GDM1 (cell line): ENCODE measurements around the gene PCSK1.
"Not testable (repeated sequence)": the region's sequence is repeated elsewhere in the genome, so short reads cannot be mapped to it uniquely, and the experiment has no call there.

Source experiments
- DNase-seq: peaks from one replicate; lab custom pipeline; 2025; lab: John Stamatoyannopoulos, UW

Gene PCSK1

DNA sequence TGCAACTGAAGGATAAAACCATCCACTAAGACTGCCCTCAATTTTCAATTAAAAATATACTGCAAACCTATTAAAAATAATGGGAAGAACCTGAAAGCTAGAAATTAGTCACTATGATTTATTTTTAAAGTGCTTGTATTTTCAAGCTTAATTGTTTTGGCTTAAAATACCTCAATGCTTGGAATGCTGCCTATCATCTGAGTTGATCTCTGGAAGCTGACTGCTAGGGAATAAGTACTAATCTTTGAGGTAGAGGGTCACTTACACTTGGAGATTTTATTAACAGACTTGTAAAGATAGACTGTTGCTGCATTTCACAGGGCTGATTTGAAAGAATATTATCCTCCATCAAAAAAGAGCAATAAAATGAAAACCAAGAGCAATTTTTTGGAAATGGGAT lies 6.2 kb downstream of the PCSK1 start:
- DNase-seq: no peak

DNA sequence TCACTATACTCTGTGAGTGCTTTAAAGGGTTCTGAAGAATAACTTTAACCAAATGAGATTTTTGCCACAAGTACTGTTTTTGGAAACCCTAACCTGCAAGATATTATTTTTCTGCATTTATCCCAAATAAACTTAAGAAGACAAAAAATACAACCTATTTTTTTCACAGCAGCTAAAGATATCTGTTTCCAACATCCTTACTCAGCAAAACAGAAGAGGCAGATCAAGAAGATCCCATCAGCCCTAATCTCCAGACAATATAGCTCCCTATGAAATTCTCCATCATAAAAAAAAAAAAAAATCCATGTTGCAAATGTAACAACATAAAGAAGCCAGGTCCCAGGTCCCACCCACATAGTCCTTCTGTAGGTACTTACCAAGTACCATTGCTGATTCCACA lies 7.6 kb downstream of the PCSK1 start:
- no peak for DNase-seq

DNA sequence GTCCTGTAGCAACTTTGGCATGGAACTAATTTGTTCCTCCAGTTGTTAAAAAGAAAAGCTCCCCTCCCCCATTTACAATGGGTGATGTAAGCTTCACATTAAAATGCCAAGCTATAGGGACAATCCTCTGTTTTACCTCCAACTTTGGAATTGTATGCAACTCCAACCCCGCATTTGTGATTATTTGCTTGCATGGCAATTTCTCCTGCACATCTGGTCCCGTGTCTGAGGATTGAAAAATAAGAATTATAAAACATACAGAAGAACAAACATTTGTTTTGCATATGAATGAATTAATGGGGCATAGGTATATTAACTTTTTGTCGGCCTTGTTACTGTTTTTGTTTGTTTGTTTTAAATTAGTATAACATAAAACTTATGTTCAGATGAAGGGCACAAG lies 17.2 kb downstream of the PCSK1 start:
- DNase-seq: no peak

DNA sequence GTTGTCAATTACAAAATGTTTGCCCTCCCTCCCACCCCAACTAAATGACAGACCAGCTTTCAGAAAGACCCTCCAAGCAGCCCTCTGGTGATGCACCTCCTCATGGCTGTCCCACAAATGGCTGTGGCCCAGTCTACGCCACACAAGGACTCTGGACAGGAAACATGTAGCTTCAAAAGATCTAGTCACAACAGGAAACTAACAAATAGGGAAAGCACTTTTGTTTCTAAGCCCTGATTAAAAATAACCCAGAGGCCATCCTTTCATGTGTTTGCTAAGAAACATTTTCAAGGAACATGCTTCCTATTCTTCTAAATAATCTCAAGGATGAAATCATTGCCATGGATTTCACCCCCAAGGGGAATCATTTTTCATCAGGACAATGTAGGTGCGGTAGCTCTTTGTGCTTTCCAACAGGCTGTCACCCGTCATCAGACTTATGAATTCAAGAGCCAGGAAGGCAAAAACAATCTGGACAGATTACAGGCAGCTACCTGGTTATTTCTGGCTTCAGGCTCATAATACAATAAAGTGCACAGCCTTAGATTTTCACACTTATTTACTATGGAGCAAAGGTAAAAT lies 20.1 kb downstream of the PCSK1 start:
- DNase-seq: no peak

DNA sequence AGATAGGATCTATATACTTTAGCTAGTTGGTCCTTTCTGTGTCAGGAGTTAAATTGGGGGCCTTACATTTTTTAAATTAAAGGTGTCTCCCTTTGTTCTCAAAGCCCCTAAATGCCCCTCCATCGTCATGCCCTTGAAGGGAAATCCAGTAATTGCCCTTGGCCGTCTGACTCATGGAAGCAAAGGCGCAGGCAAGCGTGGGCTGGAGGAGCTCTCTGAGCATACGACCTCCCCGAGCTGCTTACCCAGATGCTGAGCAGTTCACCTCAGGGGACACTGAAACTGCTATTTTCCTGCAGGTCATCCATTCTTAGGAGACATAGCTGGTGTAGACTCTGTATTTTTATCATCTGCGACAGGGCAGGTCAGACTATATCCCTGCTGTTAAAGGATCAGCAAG lies 23.0 kb downstream of the PCSK1 start:
- no peak for DNase-seq

DNA sequence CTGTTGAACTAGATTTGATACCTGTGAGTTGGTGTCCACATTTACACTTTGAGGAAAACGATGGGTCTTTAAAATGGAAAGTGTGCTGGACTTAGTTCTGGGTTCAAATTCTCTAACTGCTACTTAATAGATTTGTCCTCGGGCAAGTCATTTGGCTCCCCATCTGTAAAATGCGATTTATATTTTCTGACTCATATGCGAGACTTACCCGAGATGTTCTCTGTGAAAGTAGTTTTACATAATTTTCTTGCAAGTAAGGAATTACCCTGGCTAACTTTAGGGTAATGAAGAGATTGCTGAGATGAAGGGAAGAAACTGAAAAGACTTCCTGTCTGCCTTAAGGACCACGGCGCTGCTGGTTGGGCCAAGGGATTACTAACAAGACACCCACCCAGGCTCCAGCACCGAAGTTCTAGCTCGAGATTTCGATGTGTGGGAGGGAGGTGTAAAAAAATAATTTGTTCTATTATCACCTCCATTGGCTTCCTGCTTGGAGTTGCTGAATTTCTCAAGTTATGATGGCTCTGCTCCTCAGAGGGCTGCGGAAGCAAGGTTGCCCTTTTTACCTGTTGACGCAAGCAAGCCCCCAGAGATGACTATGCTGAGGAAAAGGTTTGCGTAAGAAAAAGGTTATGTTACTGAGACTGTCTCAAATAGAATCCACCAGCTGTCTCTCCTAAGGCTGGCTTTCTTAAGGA lies 24.1 kb downstream of the PCSK1 start:
- DNase-seq: no peak

DNA sequence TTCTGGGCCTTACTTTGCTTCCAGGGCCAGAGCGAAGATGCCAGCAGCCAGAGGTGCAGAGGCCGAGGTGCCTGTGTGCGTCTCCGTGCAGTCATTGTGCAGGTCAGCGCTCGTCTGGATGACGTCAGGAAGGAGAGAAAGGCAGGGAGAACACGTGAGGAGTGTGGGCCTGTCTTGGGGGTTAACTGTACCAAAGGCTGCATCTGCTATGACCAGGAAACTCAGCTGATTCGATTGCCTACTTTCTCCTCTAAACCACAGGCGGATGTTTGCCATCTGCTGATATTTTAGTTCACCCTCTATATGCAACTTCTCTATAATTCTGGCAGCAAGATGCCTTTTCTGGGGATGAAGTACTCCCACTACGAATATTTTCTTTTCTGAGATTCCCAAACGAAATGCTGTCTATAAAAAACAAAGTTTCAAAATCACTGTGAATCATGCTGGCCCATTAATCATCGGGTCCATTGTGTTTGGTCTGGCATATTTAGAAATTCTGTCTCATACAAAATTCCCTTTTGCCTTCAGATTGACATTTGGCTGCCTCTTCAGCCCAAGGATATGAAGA lies 24.8 kb downstream of the PCSK1 start:
- DNase-seq: no peak

DNA sequence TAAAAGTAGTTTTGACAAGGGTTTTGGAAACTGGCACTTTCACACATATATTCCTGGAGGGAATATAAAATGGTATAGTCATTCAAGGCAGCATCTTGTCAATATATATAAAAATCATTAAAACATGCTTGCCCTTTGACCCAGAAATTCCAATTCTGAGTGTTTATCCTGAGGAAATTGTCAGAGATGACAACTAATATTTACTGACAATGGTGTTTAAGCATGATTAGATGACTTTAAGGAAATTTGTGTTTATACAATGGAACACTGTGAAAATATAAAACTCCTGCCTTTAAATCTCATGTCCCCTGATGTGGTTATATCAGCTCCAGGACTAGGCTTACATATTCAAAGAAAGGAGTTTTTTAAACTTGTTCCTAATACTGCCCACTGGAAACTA lies 25.6 kb downstream of the PCSK1 start:
- DNase-seq: no peak

DNA sequence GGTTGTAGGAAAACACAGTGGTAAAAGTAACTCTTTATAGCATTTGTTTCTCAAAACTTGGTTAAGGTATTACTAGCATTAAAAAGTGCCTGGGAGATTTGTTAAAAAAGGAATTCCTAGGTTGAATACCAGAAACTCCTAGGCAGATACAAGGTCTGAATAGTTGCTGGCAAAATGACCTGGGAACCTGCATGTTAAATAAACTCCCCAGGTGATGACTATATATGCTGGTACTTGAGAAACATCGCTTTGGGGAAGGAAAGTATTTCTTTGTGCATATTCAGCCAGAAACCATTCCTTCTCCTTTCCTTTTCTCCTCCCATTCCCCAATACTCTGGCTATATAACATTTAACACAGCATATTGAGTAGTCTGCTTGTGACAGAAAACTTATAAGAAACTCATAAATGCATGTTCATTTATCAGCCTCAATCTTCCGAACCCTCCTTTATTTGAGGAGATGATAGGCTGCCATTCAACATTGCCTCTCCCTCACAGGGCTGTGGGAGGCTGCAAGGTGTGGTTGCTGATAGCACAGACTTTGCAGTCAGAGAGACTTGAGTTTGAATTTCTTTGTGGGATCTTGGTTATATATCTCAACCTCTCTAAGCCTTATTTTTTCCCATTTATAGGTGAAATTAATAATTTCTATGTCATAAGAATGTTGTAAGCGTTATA lies 28.7 kb downstream of the PCSK1 start:
- DNase-seq: no peak

DNA sequence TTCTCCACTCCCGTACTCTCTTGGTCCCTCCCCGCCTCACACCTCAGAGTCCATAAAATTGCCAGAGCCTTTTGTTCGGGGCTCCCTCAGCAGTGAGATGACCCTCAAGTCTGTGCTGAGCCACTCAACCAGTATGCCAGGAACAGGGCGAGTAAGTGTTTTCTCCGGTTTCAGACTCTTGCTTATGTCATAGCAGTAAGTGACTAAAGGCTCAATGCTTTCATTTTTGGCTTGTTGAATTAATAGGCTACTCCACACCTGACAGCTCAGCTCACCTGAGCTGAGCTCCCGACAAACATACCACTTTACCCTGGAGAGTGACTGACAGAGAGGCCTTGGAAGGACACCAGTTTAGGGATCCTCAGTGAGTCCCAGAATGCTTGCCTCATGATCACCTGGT lies 30.5 kb downstream of the PCSK1 start:
- no peak for DNase-seq

DNA sequence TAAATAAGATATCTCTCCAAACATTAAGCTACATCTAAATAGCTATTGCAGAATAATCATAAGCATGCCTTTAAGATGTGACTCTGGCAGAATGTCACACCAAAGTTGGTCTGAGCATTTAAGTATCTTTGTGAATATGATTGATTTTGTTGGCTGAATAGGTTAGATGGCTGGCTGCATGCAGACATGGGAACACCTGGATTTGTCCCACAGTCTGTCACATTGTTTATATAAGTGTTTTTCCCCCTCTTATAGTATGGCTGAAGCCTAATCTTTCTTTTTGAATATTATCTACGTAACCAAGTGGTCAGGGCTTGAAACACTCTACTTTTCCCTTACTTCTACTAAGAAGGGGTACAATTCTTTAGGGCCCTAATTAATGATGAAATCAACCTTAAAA lies 36.2 kb downstream of the PCSK1 start:
- no peak for DNase-seq

DNA sequence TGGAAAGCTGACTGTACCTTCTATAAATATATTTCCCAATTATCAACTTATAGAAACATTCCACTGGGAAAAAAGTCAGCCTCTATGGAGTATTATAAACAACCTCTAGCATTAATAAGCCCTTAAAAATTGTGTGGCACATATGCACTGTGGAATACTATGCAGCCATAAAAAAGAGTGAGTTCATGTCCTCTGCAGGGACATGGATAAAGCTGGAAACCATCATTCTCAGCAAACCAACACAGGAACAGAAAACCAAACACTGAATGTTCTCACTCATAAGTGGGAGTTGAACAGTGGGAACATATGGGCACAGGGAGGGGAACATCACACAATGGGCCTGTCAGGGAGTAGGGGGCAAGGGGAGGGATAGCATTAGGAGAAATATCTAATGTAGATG lies 37.8 kb downstream of the PCSK1 start:
- not testable (repeated sequence) for DNase-seq

DNA sequence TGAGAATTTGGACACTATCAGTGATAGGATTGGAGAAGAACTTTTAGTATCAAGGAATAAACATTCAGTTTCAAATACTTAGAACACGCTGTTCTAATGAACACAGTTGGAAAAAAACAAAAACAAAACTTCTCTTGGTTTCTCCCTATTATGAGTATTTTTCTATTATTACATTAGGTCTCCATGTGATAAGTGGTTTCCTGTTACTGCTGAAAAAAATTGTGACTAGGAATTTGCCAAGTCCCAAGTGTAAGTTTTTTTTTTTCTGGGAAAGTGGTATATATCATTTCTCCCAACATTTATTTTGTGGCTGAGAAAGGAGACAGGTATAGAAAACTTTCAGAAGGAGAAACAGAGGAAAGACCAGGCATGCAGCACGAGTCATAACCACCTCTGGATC lies 41.1 kb downstream of the PCSK1 start:
- DNase-seq: no peak

DNA sequence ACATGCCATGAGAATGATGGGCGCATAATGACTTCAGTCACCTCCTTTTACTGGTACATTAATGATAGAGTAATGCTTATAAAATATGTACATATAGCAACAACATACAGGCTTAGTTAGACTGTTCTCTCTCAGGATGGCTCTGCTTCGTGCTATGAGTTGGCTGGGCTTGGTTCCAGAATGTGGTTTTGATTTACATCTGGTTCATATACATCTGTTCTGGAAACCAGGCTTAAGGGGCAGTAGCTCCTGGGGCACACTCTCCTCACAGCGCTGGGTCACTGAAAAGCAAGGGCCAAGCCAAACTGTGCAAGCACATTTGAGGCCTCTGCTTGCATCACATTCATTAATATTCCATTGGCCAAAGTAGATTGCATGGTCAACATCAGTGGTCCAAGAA lies 44.9 kb downstream of the PCSK1 start:
- DNase-seq: no peak

DNA sequence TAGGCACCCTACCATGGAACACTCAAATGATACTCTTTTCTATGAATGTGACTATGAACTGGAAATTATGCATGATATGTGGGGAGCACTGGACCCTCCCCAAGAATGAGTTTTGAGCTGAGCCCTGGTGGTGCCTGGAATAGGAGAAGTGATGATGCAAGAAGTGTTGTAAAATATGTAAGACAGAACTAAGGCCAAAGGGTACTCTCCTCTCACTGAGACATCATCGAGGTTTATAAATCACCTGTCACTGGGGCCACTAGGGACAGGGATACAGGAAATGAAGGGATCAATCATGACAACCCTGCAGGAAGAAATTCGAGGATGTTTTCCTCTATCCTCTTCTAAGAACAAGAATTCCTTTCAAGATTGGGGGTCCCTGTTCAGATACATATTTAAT lies 45.4 kb downstream of the PCSK1 start:
- no peak for DNase-seq

DNA sequence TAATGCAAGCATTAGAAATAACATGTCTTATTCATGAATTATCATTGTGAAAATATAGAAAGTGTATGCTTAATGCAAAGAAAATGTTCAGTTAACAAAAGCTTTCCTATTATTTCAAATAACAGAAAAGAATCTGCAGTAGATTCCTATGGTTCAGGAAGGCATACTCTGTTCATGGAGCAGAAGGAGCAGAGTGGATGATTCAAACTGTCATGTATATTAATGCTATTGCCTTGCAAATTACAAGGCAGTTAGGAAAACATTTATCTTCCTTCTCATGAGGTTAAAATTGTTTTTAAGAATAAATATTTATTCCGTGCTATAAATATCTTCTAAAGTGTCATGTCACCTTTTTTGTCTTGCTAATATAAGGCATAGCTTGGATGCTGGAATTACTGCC lies 47.5 kb downstream of the PCSK1 start:
- no peak for DNase-seq

DNA sequence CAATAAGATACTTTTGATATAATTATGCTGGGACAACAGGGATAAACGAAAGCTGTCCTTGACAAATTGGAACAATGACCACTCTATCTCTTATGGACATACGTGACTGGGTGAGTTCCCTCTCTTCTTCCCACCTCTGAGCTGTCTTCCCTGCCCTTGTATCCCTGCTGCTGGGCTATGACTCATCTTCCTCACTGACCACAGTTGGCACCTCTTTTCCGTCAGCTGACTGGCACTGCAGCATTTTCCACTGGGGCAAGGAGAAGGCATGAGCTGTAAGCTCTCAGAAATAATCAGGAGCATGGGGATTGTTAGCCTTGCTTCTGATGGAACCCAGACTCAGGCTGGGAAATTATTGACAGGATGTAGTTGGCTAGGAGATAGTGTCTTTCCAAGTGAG lies 48.7 kb downstream of the PCSK1 start:
- DNase-seq: no peak

DNA sequence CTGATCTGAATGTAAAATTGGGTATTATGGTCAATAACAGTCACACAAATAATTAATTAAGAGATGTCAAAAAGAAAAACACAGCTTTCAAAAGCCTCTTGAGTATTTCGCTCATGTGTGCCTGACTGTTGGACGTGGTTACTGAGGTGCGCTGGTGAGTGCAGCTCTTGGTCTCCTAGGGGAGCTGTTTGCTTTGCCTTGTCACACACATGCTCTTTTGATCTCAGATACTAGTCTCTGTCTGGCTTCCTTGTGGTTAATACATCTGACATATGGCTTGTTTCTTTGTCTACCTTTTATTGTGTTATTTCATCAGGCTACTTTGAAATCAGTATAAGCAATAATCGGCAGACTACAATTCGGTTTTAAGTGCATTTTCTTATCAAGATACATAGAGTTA lies 51.5 kb downstream of the PCSK1 start:
- DNase-seq: no peak

DNA sequence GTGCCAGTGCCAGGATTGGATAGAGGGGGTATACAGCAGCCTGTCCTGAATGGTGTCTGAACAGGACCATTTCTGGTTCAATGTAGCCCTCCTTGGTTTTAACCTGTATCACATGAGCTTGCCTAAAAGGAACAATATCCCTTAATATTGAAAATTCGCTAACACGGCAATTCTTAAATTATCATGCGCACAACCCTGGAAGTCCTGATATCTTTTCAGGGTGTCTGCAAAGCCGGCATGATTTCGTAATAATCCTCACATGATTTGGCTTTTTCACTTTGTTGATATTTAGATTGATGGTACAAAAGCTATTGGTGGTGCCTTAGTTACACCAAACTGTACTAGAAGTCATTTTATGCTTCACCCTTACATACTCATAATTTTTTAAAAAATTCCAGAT lies 53.2 kb downstream of the PCSK1 start:
- DNase-seq: no peak

DNA sequence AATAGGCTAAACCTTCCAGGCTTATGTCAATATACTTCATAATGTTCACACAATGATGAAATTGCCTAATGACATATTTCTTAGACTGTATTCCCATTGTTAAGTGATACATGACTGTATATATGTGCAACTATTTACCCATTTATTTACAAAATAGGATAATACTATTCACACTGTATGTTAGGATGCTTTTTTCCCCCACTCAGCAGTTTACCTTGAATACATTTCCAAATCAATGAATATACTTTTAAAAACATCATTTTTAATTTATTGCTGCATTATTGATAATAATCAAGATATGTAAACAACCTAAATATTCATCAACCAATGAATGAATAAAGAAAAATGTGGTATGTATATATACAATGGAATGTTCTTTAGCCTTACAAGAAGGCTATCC lies 55.5 kb downstream of the PCSK1 start:
- no peak for DNase-seq

DNA sequence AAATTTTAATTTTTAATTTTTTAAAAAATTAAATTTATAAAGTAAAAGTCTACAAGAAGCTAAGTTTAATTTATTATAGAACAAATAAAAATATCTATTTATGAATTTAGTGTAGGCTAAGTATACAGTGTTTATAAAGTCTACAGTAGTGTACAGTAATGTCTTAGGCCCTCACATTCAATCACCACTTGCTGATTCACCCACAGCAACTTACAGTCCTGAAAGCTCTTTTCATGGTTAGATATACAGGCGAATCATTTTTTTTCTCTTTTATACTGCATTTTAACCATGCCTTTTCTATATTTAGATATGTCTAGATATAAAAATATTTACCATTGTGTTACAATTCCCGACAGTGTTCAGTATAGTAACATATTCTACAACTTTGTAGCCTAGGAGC lies 55.9 kb downstream of the PCSK1 start:
- no peak for DNase-seq

DNA sequence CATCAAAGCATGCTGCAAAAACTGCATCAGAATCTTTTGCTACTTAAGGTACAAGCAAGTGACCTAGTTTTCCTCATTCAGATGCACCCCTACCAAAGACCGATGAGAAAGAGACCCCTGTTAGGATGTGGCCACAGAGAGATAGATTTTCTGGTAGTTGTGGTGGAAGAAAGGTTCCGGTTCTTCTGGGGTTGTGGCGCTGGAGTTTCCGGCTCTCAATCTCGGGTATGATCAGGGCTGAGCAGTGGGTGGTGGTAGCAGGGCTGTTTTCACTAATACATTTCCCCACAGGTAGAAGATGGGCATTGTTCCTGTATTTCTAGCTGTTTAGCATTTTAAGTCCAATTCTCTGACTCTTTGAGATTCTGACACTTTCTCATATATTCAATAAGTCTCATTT lies 58.4 kb downstream of the PCSK1 start:
- DNase-seq: no peak

DNA sequence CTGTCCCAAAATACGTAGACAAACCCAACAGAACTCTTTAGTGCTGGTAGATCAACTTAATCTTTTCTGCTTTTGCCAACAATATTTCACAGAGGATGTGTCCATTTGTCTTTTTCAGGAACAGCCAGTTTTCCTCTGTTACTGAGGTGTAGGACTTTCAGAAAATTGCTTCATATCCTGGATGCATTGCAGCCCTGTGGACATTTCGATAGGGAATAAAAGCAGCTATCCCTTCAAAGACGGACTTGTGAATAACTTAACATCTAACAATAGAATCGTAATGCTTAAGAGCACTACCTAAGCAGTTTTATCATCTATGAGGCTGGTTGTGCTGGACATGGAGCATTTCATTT lies 59.7 kb downstream of the PCSK1 start:
- DNase-seq: no peak
